A549 (cell line): Measurements from ENCODE around the gene HPN.

Source experiments
- CBX2 ChIP-seq: fragments of 200-600 bp; sonication (generic); IDR thresholded peaks from 2 replicates; pipeline ENCODE4 v1.6.1; 2016; ENCODE audit warnings: low read depth, mild to moderate bottlenecking, borderline replicate concordance
- CBX8 ChIP-seq: fragments of 200-600 bp; sonication (generic); IDR thresholded peaks from 2 replicates; pipeline ENCODE4 v1.6.1; 2016
- CTCF ChIP-seq: fragments of >200 bp; sonication (Bioruptor Twin); formaldehyde crosslinking; IDR thresholded peaks from 3 replicates; pipeline ENCODE4 v1.5.1; 2016
- HOXA7 ChIP-seq: fragments of 250-450 bp; sonication (Bioruptor Pico); IDR thresholded peaks from 2 replicates; pipeline ENCODE4 v1.5.0; 2020; ENCODE audit warnings: mild to moderate bottlenecking, moderate library complexity
- JUNB ChIP-seq: fragments of >200 bp; sonication (Bioruptor Twin); formaldehyde crosslinking; IDR thresholded peaks from 2 replicates; pipeline ENCODE4 v1.6.1; 2016
- MAFK ChIP-seq: fragments of 450-650 bp; IDR thresholded peaks from 2 replicates; pipeline ENCODE4 v1.6.1; 2014; ENCODE audit not compliant: partially characterized antibody
- MAX ChIP-seq: IDR thresholded peaks from 2 replicates; pipeline ENCODE4 v1.6.1; 2012
- PBX3 ChIP-seq: IDR thresholded peaks from 2 replicates; pipeline ENCODE4 v1.6.1; 2012
- PHF8 ChIP-seq: fragments of 200-600 bp; sonication (generic); IDR thresholded peaks from 2 replicates; pipeline ENCODE4 v1.6.1; 2016; ENCODE audit warnings: low read depth, mild to moderate bottlenecking, antibody characterized with exemption, moderate library complexity, borderline replicate concordance
- POLR2A ChIP-seq: IDR thresholded peaks from 2 replicates; pipeline ENCODE4 v1.6.1; 2012; ENCODE audit warnings: mild to moderate bottlenecking, low read length
- RAD21 ChIP-seq, 2 experiments: fragments of >200 bp in 1 of 2; sonication (Bioruptor Twin) in 1 of 2; formaldehyde crosslinking in 1 of 2; IDR thresholded peaks in 1 of 2; conservative IDR thresholded peaks in 1 of 2; 2 replicates in 1 of 2; 3 replicates in 1 of 2; pipeline ENCODE4 v1.6.1; 2012 to 2018; ENCODE audit warnings: inconsistent platforms in 1 of 2
- RCOR1 ChIP-seq: fragments of 150-350 bp; IDR thresholded peaks from 2 replicates; pipeline ENCODE4 v1.6.1; 2014; ENCODE audit warnings: antibody characterized with exemption, low read length, low read depth
- REST ChIP-seq: fragments of 200-600 bp; sonication (generic); IDR thresholded peaks from 2 replicates; pipeline ENCODE4 v1.6.1; 2016; ENCODE audit warnings: antibody characterized with exemption, mild to moderate bottlenecking, moderate library complexity
- RFX5 ChIP-seq: fragments of 450-650 bp; IDR thresholded peaks from 2 replicates; pipeline ENCODE4 v1.7.1; 2014; ENCODE audit warnings: antibody characterized with exemption, mild to moderate bottlenecking, moderate library complexity

GRCh38 chr19:35011091-35011689, 30.3 kb upstream of the HPN start:
- no peak for TF ChIP-seq CBX8
- no peak for TF ChIP-seq PBX3
- TF ChIP-seq REST = no peak
- no peak for TF ChIP-seq RAD21 (conservative IDR thresholded peaks at IDR 0.05 in 1 of 2, IDR thresholded peaks at IDR 0.05 in 1 of 2)
- TF ChIP-seq RFX5 = no peak
- TF ChIP-seq MAX = no peak
- TF ChIP-seq HOXA7 (CRISPR knock-in tag) = no peak
- TF ChIP-seq CTCF = no peak
- no peak for TF ChIP-seq POLR2A
- no peak for TF ChIP-seq PHF8
- TF ChIP-seq MAFK = no peak
- no peak for TF ChIP-seq CBX2
- no peak for TF ChIP-seq JUNB
- no peak for TF ChIP-seq RCOR1
